Putamen (tissue), 1 donor: ENCODE measurements around the gene NPAS3.

Source experiments
- DNase-seq: peaks from one replicate; pipeline ENCODE4 v3.0.0-alpha.2; 2016; ENCODE audit warnings: low spot score

The NPAS3 gene

GRCh38 chr14:33679461-33680225 is 741.0 kb downstream of the NPAS3 start:
- no peak for DNase-seq

- no peak for DNase-seq
Measured at GRCh38 chr14:33680873-33681272, 742.2 kb downstream of the NPAS3 start.

GRCh38 chr14:33682760-33683159 is 744.1 kb downstream of the NPAS3 start:
- no peak for DNase-seq

- no peak for DNase-seq
Measured at GRCh38 chr14:33685026-33685425, 746.3 kb downstream of the NPAS3 start.

GRCh38 chr14:33685698-33686097 is 747.0 kb downstream of the NPAS3 start:
- DNase-seq: no peak

GRCh38 chr14:33686218-33686617 is 747.5 kb downstream of the NPAS3 start:
- DNase-seq: no peak

GRCh38 chr14:33686856-33687255 is 748.2 kb downstream of the NPAS3 start:
- DNase-seq: no peak

GRCh38 chr14:33689680-33690079 is 751.0 kb downstream of the NPAS3 start:
- DNase-seq: no peak

GRCh38 chr14:33691907-33692306 is 753.2 kb downstream of the NPAS3 start:
- no peak for DNase-seq

- DNase-seq: no peak
Measured at GRCh38 chr14:33692762-33693161, 754.1 kb downstream of the NPAS3 start.

GRCh38 chr14:33693237-33693636 is 754.6 kb downstream of the NPAS3 start:
- no peak for DNase-seq

GRCh38 chr14:33696165-33696564 is 757.5 kb downstream of the NPAS3 start:
- no peak for DNase-seq

GRCh38 chr14:33699300-33699983 is 760.8 kb downstream of the NPAS3 start:
- peak; percentile 65 for DNase-seq

- DNase-seq: no peak
Measured at GRCh38 chr14:33700052-33700451, 761.4 kb downstream of the NPAS3 start.

- DNase-seq: no peak
Measured at GRCh38 chr14:33702293-33702692, 763.6 kb downstream of the NPAS3 start.

GRCh38 chr14:33704481-33704880 is 765.8 kb downstream of the NPAS3 start:
- DNase-seq: no peak

GRCh38 chr14:33705490-33705889 is 766.8 kb downstream of the NPAS3 start:
- DNase-seq: no peak

- DNase-seq: no peak
Measured at GRCh38 chr14:33707716-33708115, 769.0 kb downstream of the NPAS3 start.

- DNase-seq: no peak
Measured at GRCh38 chr14:33709283-33709682, 770.6 kb downstream of the NPAS3 start.

GRCh38 chr14:33709711-33710110 is 771.0 kb downstream of the NPAS3 start:
- no peak for DNase-seq

GRCh38 chr14:33710273-33710672 is 771.6 kb downstream of the NPAS3 start:
- DNase-seq: no peak

- DNase-seq: no peak
Measured at GRCh38 chr14:33711194-33711593, 772.5 kb downstream of the NPAS3 start.

GRCh38 chr14:33711811-33712216 is 773.1 kb downstream of the NPAS3 start:
- DNase-seq: peak; percentile 71
